Measurements from ENCODE around the gene SGCG. TPM values are rescaled to one million over a fixed set of nuclear protein-coding genes. Genes with fewer than 3 reads are reported as not detected.
A peak's percentile ranks its signal among the peaks of the same experiment; 100 is the strongest.

The SGCG gene
- polyA plus RNA-seq, 1 of the 3 experiments (the other 2 are of a cell fraction) = not detected

GRCh38 chr13:23350009-23350408 lies 169.2 kb downstream of the SGCG start:
- H3K36me3 ChIP-seq (replicated peaks in 1 of 2; ENCODE audit: control insufficient read depth in 1 of 2, insufficient read depth in 2 of 2, low read length in 1 of 2) = peaks cover 66 to 92% of the 10 kb centered on the region in 2 experiments
- no peak overlapping the region for H2AFZ ChIP-seq (ENCODE audit: low read depth)
- POLR2A ChIA-PET = no interaction called here
- no peaks in the 10 kb centered on the region for H3K27me3 ChIP-seq (ENCODE audit: insufficient read depth)
- peaks cover 70% of the 10 kb centered on the region for H4K20me1 ChIP-seq (ENCODE audit: insufficient read depth)
- peak overlapping the region in 1 of 2 experiments; percentile 19; a peak in 1 of 4 replicates for H3K27ac ChIP-seq (ENCODE audit: low read depth in 2 of 2, low read length in 1 of 2)
- no peaks in the 10 kb centered on the region for H3K9me2 ChIP-seq
- peaks cover 0 to 12% of the 10 kb centered on the region in 2 experiments; a peak in 2 of 4 replicates for H3K4me1 ChIP-seq (ENCODE audit: control insufficient read depth in 1 of 2, insufficient read depth in 2 of 2, low read depth in 1 of 2, low read length in 1 of 2)
- H3F3A ChIP-seq (replicated peaks; ENCODE audit: insufficient read depth) = peaks cover 38% of the 10 kb centered on the region
- H3K9me3 ChIP-seq = no peaks in the 10 kb centered on the region
- WGBS (ENCODE audit: low lambda C conversion rate) = 79% methylated on average over 3 of the region's 3 CpGs
- no peak for DNase-seq
- H3K4me3 ChIP-seq (ENCODE audit: low read depth in 2 of 2, low read length in 1 of 2) = no peak overlapping the region
- CTCF ChIA-PET = interaction anchor here (1.6 kb wide), 1 partner anchor 12 kb away, joined by 4 read pairs; no protein-coding TSS in a partner anchor
- H3K4me2 ChIP-seq = no peak overlapping the region
- H3K79me2 ChIP-seq (ENCODE audit: insufficient read depth) = peaks cover 100% of the 10 kb centered on the region
- TF ChIP-seq PBX3 (IDR thresholded peaks at IDR 0.05) = no peak
- TF ChIP-seq GABPA (IDR thresholded peaks at IDR 0.05; ENCODE audit: low read depth) = no peak
- TF ChIP-seq GATA2 (CRISPR knock-in tag; IDR thresholded peaks at IDR 0.05) = no peak
- TF ChIP-seq MEF2A (IDR thresholded peaks at IDR 0.05; ENCODE audit: borderline replicate concordance, low read depth) = no peak
- no peak for TF ChIP-seq POLR2AphosphoS5 (IDR thresholded peaks at IDR 0.05; ENCODE audit: low read depth, low read length)
- TF ChIP-seq ELF1 (IDR thresholded peaks at IDR 0.05) = no peak
- TF ChIP-seq, protein P1, sequence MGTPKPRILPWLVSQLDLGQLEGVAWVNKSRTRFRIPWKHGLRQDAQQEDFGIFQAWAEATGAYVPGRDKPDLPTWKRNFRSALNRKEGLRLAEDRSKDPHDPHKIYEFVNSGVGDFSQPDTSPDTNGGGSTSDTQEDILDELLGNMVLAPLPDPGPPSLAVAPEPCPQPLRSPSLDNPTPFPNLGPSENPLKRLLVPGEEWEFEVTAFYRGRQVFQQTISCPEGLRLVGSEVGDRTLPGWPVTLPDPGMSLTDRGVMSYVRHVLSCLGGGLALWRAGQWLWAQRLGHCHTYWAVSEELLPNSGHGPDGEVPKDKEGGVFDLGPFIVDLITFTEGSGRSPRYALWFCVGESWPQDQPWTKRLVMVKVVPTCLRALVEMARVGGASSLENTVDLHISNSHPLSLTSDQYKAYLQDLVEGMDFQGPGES (IDR thresholded peaks at IDR 0.05; ENCODE audit: low read depth, low read length) = no peak
- TF ChIP-seq RXRA (IDR thresholded peaks at IDR 0.05; ENCODE audit: borderline replicate concordance, low read depth) = no peak
- TF ChIP-seq EP300 (IDR thresholded peaks at IDR 0.05; ENCODE audit: borderline replicate concordance in 1 of 2, low read depth in 1 of 2, low read length in 1 of 2) = no peak
- no peak for TF ChIP-seq FOXJ3 (CRISPR knock-in tag; IDR thresholded peaks at IDR 0.05)
- no peak for TF ChIP-seq JUND (IDR thresholded peaks at IDR 0.05)
- no peak for TF ChIP-seq SMC3 (IDR thresholded peaks at IDR 0.05; ENCODE audit: low read depth, low read length)
- no peak for TF ChIP-seq FOSL2 (IDR thresholded peaks at IDR 0.05; ENCODE audit: borderline replicate concordance, low read depth)
- no peak for TF ChIP-seq YY1 (IDR thresholded peaks at IDR 0.05; ENCODE audit: low read depth)
- TF ChIP-seq NFIC (IDR thresholded peaks at IDR 0.05; ENCODE audit: borderline replicate concordance) = no peak
- TF ChIP-seq, protein P2, sequence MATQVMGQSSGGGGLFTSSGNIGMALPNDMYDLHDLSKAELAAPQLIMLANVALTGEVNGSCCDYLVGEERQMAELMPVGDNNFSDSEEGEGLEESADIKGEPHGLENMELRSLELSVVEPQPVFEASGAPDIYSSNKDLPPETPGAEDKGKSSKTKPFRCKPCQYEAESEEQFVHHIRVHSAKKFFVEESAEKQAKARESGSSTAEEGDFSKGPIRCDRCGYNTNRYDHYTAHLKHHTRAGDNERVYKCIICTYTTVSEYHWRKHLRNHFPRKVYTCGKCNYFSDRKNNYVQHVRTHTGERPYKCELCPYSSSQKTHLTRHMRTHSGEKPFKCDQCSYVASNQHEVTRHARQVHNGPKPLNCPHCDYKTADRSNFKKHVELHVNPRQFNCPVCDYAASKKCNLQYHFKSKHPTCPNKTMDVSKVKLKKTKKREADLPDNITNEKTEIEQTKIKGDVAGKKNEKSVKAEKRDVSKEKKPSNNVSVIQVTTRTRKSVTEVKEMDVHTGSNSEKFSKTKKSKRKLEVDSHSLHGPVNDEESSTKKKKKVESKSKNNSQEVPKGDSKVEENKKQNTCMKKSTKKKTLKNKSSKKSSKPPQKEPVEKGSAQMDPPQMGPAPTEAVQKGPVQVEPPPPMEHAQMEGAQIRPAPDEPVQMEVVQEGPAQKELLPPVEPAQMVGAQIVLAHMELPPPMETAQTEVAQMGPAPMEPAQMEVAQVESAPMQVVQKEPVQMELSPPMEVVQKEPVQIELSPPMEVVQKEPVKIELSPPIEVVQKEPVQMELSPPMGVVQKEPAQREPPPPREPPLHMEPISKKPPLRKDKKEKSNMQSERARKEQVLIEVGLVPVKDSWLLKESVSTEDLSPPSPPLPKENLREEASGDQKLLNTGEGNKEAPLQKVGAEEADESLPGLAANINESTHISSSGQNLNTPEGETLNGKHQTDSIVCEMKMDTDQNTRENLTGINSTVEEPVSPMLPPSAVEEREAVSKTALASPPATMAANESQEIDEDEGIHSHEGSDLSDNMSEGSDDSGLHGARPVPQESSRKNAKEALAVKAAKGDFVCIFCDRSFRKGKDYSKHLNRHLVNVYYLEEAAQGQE (IDR thresholded peaks at IDR 0.05; ENCODE audit: low read depth, low read length) = no peak
- no peak overlapping the region for H3K9ac ChIP-seq
